Stomach (tissue), 4 donors: Measurements from ENCODE around the gene HADHB.

Experiments used
- CTCF ChIP-seq, 7 experiments: fragments of 450-650 bp in 4 of 7; fragments of 200-600 bp in 3 of 7; sonication (generic) in 3 of 7; IDR thresholded peaks; one replicate each; pipeline ENCODE4 v1.5.1; 2016 to 2019; ENCODE audit warnings: antibody characterized with exemption in 7 of 7, control low read depth in 2 of 7, mild to moderate bottlenecking in 1 of 7
- EP300 ChIP-seq: sonication (generic); formaldehyde crosslinking; IDR thresholded peaks from one replicate; pipeline ENCODE4 v1.6.1; 2017; ENCODE audit warnings: antibody characterized with exemption
- POLR2A ChIP-seq, 4 donors: fragments of 450-650 bp; IDR thresholded peaks; one replicate each; pipeline ENCODE4 v1.6.1; 2016; ENCODE audit warnings: antibody characterized with exemption in 4 of 4, control low read depth in 2 of 4, mild to moderate bottlenecking in 1 of 4, moderate library complexity in 1 of 4
- POLR2AphosphoS5 ChIP-seq, 3 donors: sonication (generic); formaldehyde crosslinking; IDR thresholded peaks; one replicate each; pipeline ENCODE4 v1.6.1; 2016; ENCODE audit warnings: antibody characterized with exemption in 3 of 3

- TF ChIP-seq CTCF (IDR thresholded peaks at IDR 0.05): peak in 6 of 7 experiments; percentile 50 to 88 (median 87)
- no peak for TF ChIP-seq POLR2A (IDR thresholded peaks at IDR 0.05)
- TF ChIP-seq EP300: no peak
- peak in 1 of 3 donors; percentile 45 for TF ChIP-seq POLR2AphosphoS5 (IDR thresholded peaks at IDR 0.05)
These were observed 85.4 kb downstream of the HADHB start for GRCh38 chr2:26330114-26330549.
